DND-41 (cell line): ENCODE measurements around the gene BCL2A1.

ENCODE experiments used
- EZH2 ChIP-seq: IDR thresholded peaks from 3 replicates; pipeline ENCODE4 v1.6.1; 2012; ENCODE audit warnings: borderline replicate concordance, low read depth, mild to moderate bottlenecking, moderate library complexity, low read length, inconsistent platforms; ENCODE audit not compliant: severe bottlenecking
- TF ChIP-seq, protein P1 (sequence below): IDR thresholded peaks from 2 replicates; pipeline ENCODE4 v1.5.1; 2012; ENCODE audit warnings: borderline replicate concordance, low read length, moderate library complexity, mild to moderate bottlenecking; ENCODE audit not compliant: poor library complexity, severe bottlenecking; ENCODE audit errors: extremely low read depth

DNA sequence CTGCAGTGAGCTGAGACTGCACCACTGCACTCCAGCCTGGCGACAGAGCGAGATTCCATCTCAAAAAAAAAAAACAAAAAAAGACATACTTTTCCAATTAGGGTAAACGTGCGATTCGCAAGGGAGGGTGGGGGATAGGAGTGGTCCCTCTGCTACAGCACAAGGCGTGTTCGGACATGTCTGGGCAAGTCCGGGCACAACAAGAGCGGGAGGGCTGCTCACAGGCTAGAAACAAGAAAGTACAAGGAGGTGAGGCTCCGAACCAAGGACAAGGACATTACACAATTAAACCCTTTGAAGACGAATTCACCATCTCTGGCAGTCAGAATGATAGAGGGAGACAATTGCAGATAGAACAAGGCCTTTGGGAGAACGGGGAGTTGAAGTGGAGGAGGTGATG lies 32.2 kb upstream of the BCL2A1 start:
- TF ChIP-seq, protein P1, sequence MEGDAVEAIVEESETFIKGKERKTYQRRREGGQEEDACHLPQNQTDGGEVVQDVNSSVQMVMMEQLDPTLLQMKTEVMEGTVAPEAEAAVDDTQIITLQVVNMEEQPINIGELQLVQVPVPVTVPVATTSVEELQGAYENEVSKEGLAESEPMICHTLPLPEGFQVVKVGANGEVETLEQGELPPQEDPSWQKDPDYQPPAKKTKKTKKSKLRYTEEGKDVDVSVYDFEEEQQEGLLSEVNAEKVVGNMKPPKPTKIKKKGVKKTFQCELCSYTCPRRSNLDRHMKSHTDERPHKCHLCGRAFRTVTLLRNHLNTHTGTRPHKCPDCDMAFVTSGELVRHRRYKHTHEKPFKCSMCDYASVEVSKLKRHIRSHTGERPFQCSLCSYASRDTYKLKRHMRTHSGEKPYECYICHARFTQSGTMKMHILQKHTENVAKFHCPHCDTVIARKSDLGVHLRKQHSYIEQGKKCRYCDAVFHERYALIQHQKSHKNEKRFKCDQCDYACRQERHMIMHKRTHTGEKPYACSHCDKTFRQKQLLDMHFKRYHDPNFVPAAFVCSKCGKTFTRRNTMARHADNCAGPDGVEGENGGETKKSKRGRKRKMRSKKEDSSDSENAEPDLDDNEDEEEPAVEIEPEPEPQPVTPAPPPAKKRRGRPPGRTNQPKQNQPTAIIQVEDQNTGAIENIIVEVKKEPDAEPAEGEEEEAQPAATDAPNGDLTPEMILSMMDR = no peak
- TF ChIP-seq EZH2 = no peak
